ENCODE measurements around the gene TBCE. TPM values are rescaled to one million over a fixed set of nuclear protein-coding genes. Genes with fewer than 3 reads are reported as not detected.

The TBCE gene
- total and polyA plus RNA-seq, 2 donors (not counting 1 experiment from before 2014, with no cell fraction given) = 15.2 to 22.1 TPM

DNA sequence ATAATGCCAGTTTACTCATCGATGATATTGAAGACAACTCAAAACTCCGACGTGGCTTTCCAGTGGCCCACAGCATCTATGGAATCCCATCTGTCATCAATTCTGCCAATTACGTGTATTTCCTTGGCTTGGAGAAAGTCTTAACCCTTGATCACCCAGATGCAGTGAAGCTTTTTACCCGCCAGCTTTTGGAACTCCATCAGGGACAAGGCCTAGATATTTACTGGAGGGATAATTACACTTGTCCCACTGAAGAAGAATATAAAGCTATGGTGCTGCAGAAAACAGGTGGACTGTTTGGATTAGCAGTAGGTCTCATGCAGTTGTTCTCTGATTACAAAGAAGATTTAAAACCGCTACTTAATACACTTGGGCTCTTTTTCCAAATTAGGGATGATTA is 25.2 kb upstream of the TBCE start:
- peaks cover 2% of the 10 kb centered on the region for H4K20me1 ChIP-seq (ENCODE audit: control insufficient read depth, insufficient read depth, low read length, poor library complexity, severe bottlenecking)
- POLR2A ChIA-PET = no interaction called here
- no peaks in the 10 kb centered on the region for H3K9me3 ChIP-seq (ENCODE audit: control extremely low read depth in 1 of 3, control insufficient read depth in 2 of 3, insufficient read depth in 1 of 3, low read length in 2 of 3)
- TF ChIP-seq EZH2 (IDR thresholded peaks at IDR 0.05; ENCODE audit: borderline replicate concordance, insufficient read depth, low read depth, low read length, poor library complexity, severe bottlenecking) = no peak
- TF ChIP-seq, protein P1, sequence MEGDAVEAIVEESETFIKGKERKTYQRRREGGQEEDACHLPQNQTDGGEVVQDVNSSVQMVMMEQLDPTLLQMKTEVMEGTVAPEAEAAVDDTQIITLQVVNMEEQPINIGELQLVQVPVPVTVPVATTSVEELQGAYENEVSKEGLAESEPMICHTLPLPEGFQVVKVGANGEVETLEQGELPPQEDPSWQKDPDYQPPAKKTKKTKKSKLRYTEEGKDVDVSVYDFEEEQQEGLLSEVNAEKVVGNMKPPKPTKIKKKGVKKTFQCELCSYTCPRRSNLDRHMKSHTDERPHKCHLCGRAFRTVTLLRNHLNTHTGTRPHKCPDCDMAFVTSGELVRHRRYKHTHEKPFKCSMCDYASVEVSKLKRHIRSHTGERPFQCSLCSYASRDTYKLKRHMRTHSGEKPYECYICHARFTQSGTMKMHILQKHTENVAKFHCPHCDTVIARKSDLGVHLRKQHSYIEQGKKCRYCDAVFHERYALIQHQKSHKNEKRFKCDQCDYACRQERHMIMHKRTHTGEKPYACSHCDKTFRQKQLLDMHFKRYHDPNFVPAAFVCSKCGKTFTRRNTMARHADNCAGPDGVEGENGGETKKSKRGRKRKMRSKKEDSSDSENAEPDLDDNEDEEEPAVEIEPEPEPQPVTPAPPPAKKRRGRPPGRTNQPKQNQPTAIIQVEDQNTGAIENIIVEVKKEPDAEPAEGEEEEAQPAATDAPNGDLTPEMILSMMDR (IDR thresholded peaks at IDR 0.05) = no peak
- H3K9me3 Mint-ChIP-seq (ENCODE audit: insufficient read depth) = no peaks in the 10 kb centered on the region
- no peak overlapping the region for H3K4me3 Mint-ChIP-seq
- H2AFZ ChIP-seq (ENCODE audit: insufficient read depth, low read depth, low read length, poor library complexity, severe bottlenecking) = no peak overlapping the region
- CTCF ChIA-PET = interaction anchor here (0.6 kb wide), 1 partner anchor 9 kb away, joined by 3 read pairs; no protein-coding TSS in a partner anchor
- ATAC-seq (ENCODE audit: low read depth) = no peak
- peaks cover 31% of the 10 kb centered on the region for H3K79me2 ChIP-seq (ENCODE audit: control insufficient read depth, insufficient read depth, low read length)
- no peak overlapping the region for H3K4me2 ChIP-seq (replicated peaks; ENCODE audit: low read depth, low read length, poor library complexity, severe bottlenecking)
- H3K4me1 Mint-ChIP-seq = peaks cover 1% of the 10 kb centered on the region
- no peaks in the 10 kb centered on the region for H3K27me3 Mint-ChIP-seq
- H3K4me1 ChIP-seq (ENCODE audit: control insufficient read depth in 2 of 2, insufficient read depth in 2 of 2, low read length in 2 of 2) = peaks cover under 1 to 1% of the 10 kb centered on the region in 2 donors
- no peaks in the 10 kb centered on the region for H3K27me3 ChIP-seq (replicated peaks in 1 of 4; ENCODE audit: control extremely low read depth in 1 of 4, control insufficient read depth in 3 of 4, insufficient read depth in 4 of 4, low read length in 3 of 4)
- intact Hi-C loops (cut with micrococcal nuclease) = no loop called here
- peaks cover 7 to 25% of the 10 kb centered on the region in 2 experiments for H3K36me3 ChIP-seq (replicated peaks in 1 of 2; ENCODE audit: control extremely low read depth in 1 of 2, control insufficient read depth in 1 of 2, extremely low read depth in 1 of 2, insufficient read depth in 2 of 2, low read length in 1 of 2)
- H3K4me3 ChIP-seq (ENCODE audit: control extremely low read depth in 1 of 5, extremely low read depth in 1 of 5, insufficient read depth in 1 of 5, low read depth in 2 of 5, low read length in 4 of 5) = no peak overlapping the region
- H3K27ac Mint-ChIP-seq = no peak overlapping the region
- 95% methylated on average over 5 of the region's 6 CpGs for WGBS (ENCODE audit: insufficient coverage)
- DNase-seq = no peak
- no peak overlapping the region for H3K27ac ChIP-seq (ENCODE audit: low read length in 2 of 2)
- H3K9ac ChIP-seq (ENCODE audit: low read length) = no peak overlapping the region

DNA sequence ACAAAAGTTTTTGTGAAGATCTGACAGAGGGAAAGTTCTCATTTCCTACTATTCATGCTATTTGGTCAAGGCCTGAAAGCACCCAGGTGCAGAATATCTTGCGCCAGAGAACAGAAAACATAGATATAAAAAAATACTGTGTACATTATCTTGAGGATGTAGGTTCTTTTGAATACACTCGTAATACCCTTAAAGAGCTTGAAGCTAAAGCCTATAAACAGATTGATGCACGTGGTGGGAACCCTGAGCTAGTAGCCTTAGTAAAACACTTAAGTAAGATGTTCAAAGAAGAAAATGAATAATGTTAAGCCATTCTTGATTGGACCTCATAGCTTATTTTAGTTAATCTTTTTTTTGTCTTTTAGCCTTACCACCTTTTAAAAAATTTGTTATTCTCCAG is 24.8 kb upstream of the TBCE start:
- H3K27ac ChIP-seq (ENCODE audit: low read length in 2 of 2) = no peak overlapping the region
- CTCF ChIA-PET = no interaction called here
- H3K27ac Mint-ChIP-seq = no peak overlapping the region

More for the DNA sequence above, 24.8 kb upstream of the TBCE start:
- Mint-ChIP-seq H3K4me3 (no peak overlapping the region), H3K4me1 (no peaks in the 10 kb centered on the region), H3K27me3 (no peaks in the 10 kb centered on the region), H3K9me3 (ENCODE audit: insufficient read depth) (no peaks in the 10 kb centered on the region)
- Histone ChIP-seq H2AFZ (ENCODE audit: insufficient read depth, low read depth, low read length, poor library complexity, severe bottlenecking) (no peak overlapping the region), H3K79me2 (ENCODE audit: control insufficient read depth, insufficient read depth, low read length) (peaks cover 26% of the 10 kb centered on the region), H3K27me3 (replicated peaks in 1 of 4; ENCODE audit: control extremely low read depth in 1 of 4, control insufficient read depth in 3 of 4, insufficient read depth in 4 of 4, low read length in 3 of 4) (no peaks in the 10 kb centered on the region), H3K36me3 (replicated peaks in 1 of 2; ENCODE audit: control extremely low read depth in 1 of 2, control insufficient read depth in 1 of 2, extremely low read depth in 1 of 2, insufficient read depth in 2 of 2, low read length in 1 of 2) (peaks cover 7 to 21% of the 10 kb centered on the region in 2 experiments), H4K20me1 (ENCODE audit: control insufficient read depth, insufficient read depth, low read length, poor library complexity, severe bottlenecking) (no peaks in the 10 kb centered on the region), H3K9me3 (ENCODE audit: control extremely low read depth in 1 of 3, control insufficient read depth in 2 of 3, insufficient read depth in 1 of 3, low read length in 2 of 3) (no peaks in the 10 kb centered on the region), H3K4me3 (ENCODE audit: control extremely low read depth in 1 of 5, extremely low read depth in 1 of 5, insufficient read depth in 1 of 5, low read depth in 2 of 5, low read length in 4 of 5) (no peak overlapping the region), H3K4me2 (replicated peaks; ENCODE audit: low read depth, low read length, poor library complexity, severe bottlenecking) (no peak overlapping the region), H3K4me1 (ENCODE audit: control insufficient read depth in 2 of 2, insufficient read depth in 2 of 2, low read length in 2 of 2) (no peaks in the 10 kb centered on the region), H3K9ac (ENCODE audit: low read length) (no peak overlapping the region)
- no peak for ATAC-seq (ENCODE audit: low read depth)
- intact Hi-C loops (cut with micrococcal nuclease) = no loop called here
- no peak for DNase-seq
- POLR2A ChIA-PET = no interaction called here
- no CpG with 5 or more reads among the region's 3 CpGs for WGBS (ENCODE audit: insufficient coverage)
- TF ChIP-seq, protein P1 (IDR thresholded peaks at IDR 0.05) = no peak
- no peak for TF ChIP-seq EZH2 (IDR thresholded peaks at IDR 0.05; ENCODE audit: borderline replicate concordance, insufficient read depth, low read depth, low read length, poor library complexity, severe bottlenecking)

Data from B cell (primary cell).